Neural cell (in vitro differentiated cells): ENCODE data around the gene PRTFDC1.

Source experiments
- EP300 ChIP-seq: fragments of 450-650 bp; conservative IDR thresholded peaks from 2 replicates; pipeline ENCODE4 v1.6.1; 2014; ENCODE audit warnings: antibody characterized with exemption, mild to moderate bottlenecking, moderate library complexity; ENCODE audit not compliant: poor library complexity, severe bottlenecking
- POLR2AphosphoS5 ChIP-seq: IDR thresholded peaks from 2 replicates; pipeline ENCODE4 v1.6.1; 2012
- REST ChIP-seq: IDR thresholded peaks from 2 replicates; pipeline ENCODE4 v1.6.1; 2012; ENCODE audit warnings: borderline replicate concordance
- TF ChIP-seq, protein P1 (sequence below): fragments of 450-650 bp; IDR thresholded peaks from 2 replicates; pipeline ENCODE4 v1.5.1; 2014; ENCODE audit warnings: antibody characterized with exemption, mild to moderate bottlenecking, moderate library complexity; ENCODE audit not compliant: poor library complexity, severe bottlenecking

GRCh38 chr10:24866604-24867583, 85.5 kb downstream of the PRTFDC1 start:
- TF ChIP-seq, protein P1, sequence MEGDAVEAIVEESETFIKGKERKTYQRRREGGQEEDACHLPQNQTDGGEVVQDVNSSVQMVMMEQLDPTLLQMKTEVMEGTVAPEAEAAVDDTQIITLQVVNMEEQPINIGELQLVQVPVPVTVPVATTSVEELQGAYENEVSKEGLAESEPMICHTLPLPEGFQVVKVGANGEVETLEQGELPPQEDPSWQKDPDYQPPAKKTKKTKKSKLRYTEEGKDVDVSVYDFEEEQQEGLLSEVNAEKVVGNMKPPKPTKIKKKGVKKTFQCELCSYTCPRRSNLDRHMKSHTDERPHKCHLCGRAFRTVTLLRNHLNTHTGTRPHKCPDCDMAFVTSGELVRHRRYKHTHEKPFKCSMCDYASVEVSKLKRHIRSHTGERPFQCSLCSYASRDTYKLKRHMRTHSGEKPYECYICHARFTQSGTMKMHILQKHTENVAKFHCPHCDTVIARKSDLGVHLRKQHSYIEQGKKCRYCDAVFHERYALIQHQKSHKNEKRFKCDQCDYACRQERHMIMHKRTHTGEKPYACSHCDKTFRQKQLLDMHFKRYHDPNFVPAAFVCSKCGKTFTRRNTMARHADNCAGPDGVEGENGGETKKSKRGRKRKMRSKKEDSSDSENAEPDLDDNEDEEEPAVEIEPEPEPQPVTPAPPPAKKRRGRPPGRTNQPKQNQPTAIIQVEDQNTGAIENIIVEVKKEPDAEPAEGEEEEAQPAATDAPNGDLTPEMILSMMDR: no peak
- no peak for TF ChIP-seq POLR2AphosphoS5
- peak; percentile 22 for TF ChIP-seq REST
- no peak for TF ChIP-seq EP300
